Esophagus squamous epithelium (tissue), 4 donors: ENCODE data around the gene CD58.

ENCODE experiments used
- CTCF ChIP-seq, 6 experiments: fragments of 450-650 bp in 4 of 6; fragments of 200-600 bp in 2 of 6; sonication (generic) in 2 of 6; IDR thresholded peaks; one replicate each; pipeline ENCODE4 v1.5.1; 2016 to 2019; ENCODE audit warnings: antibody characterized with exemption in 6 of 6, mild to moderate bottlenecking in 4 of 6, moderate library complexity in 4 of 6
- POLR2A ChIP-seq, 4 donors: fragments of 450-650 bp; IDR thresholded peaks; one replicate each; pipeline ENCODE4 v1.6.1; 2017; ENCODE audit warnings: antibody characterized with exemption in 4 of 4, mild to moderate bottlenecking in 4 of 4, moderate library complexity in 3 of 4

GRCh38 chr1:116586741-116587143 is 15.9 kb upstream of the CD58 start:
- TF ChIP-seq CTCF (IDR thresholded peaks at IDR 0.05) (no peak), POLR2A (IDR thresholded peaks at IDR 0.05) (no peak)
